ENCODE data around the gene WDR88.

DNA sequence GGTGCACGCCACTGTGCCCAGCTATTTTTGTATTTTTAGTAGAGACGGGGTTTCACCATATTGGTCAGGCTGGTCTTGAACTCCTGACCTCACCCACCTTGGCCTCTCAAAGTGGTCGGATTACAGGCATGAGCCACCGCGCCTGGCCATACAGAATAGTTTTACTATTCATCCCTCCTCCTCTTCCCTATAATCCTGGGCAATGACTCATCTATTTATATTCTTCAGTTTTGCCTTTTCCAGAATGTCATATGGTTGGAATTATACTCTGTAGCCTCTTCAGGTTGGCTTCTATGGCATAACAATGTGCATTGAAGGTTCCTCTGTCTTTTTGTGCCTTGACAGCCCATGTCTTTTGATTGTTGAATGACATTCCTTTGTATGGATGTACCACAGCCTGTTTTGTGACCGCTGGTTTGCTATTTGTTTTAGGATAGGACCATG is 40.0 kb downstream of the WDR88 start:
- no peak for TF ChIP-seq CTCF (conservative IDR thresholded peaks at IDR 0.05; ENCODE audit: low read length)
- no peak for TF ChIP-seq EZH2phosphoT487 (IDR thresholded peaks at IDR 0.05; ENCODE audit: borderline replicate concordance, low read depth, low read length)

Measured in OCI-LY7 (cell line).